Ovary (tissue), 9 donors: ENCODE data around the gene ST7L. TPM values are rescaled to one million over a fixed set of nuclear protein-coding genes. Genes with fewer than 3 reads are reported as not detected.

Source experiments
- DNase-seq, 5 donors: peaks; one replicate each; pipeline ENCODE4 v3.0.0-alpha.2; 2019 to 2020
- H3K27ac ChIP-seq, 2 donors: fragments of 200-600 bp; one replicate each; pipeline versions ENCODE4 v1.5.1 to v1.8.0; 2019 to 2022
- H3K27me3 ChIP-seq: fragments of 200-600 bp; one replicate; pipeline ENCODE4 v1.8.0; 2022
- H3K36me3 ChIP-seq: fragments of 200-600 bp; sonication (generic); one replicate; pipeline ENCODE4 v1.5.1; 2019
- H3K4me1 ChIP-seq: one replicate; pipeline ENCODE4 v1.8.1; 2013; ENCODE audit warnings: mild to moderate bottlenecking, moderate library complexity; ENCODE audit not compliant: insufficient read depth
- H3K4me3 ChIP-seq: fragments of 200-600 bp; sonication (generic); one replicate; pipeline ENCODE4 v1.5.1; 2017
- H3K9me3 ChIP-seq, 2 donors: fragments of 200-600 bp in 1 of 2; sonication (generic) in 1 of 2; one replicate each; pipeline versions ENCODE4 v1.5.1 to v1.8.1; 2013 to 2019; ENCODE audit warnings: mild to moderate bottlenecking in 1 of 2, moderate library complexity in 1 of 2
- EP300 ChIP-seq: sonication (generic); formaldehyde crosslinking; IDR thresholded peaks from one replicate; pipeline ENCODE4 v1.6.1; 2017; ENCODE audit warnings: antibody characterized with exemption
- POLR2A ChIP-seq: fragments of 450-650 bp; IDR thresholded peaks from one replicate; pipeline ENCODE4 v1.6.1; 2017; ENCODE audit warnings: antibody characterized with exemption, mild to moderate bottlenecking, moderate library complexity
- WGBS, 3 donors: extraction: QIAGEN DNeasy Blood & Tissue Kit in 1 of 3; methylation state at CpG; one replicate each; pipeline versions ENCODE4 v1.1.5 to v1.1.7; 2013 to 2017; 5-methylcytosine and 5-hydroxymethylcytosine counted together
- intact Hi-C, 4 donors: fragments of 100-400 bp; cut with DNase I; formaldehyde crosslinking; loops; one replicate each; pipeline versions ENCODE4 v1.11.0 to v1.15.1; 2022 to 2023
- polyA plus RNA-seq, 2 donors: library from polyadenylated mRNA; stranded (reverse); fragments of 200-250 nt in 1 of 2; fragments of 350-450 nt in 1 of 2; fragmentation: Illumina TruSeq in 1 of 2; extraction: RNeasy Lipid Tissue Mini Kit (QIAGEN cat#74804) in 1 of 2; gene quantifications; one replicate each; pipeline ENCODE4 v1.2.3, GENCODE V29; 2013 to 2014
- total RNA-seq, 7 donors: library from RNA; depleted of rRNA in 2 of 7; stranded (reverse); fragments of >200 nt in 2 of 7; fragmentation: NEBNext Ultra II Directional in 3 of 7; extraction: Animal tissue kit (Norgen Biotek cat#: 25700) in 3 of 7; gene quantifications; one replicate each; pipeline versions ENCODE4 v1.1.0 to v1.2.4, GENCODE V29; 2016 to 2023
- TF ChIP-seq, protein P1 (sequence below), 3 donors: fragments of 450-650 bp in 2 of 3; fragments of 200-600 bp in 1 of 3; IDR thresholded peaks; one replicate each; pipeline versions ENCODE4 v1.5.1 to v1.8.0; 2016 to 2022; ENCODE audit warnings: antibody characterized with exemption in 3 of 3, mild to moderate bottlenecking in 1 of 3
- donor health status: DM: no; HTN: no; CAD: no; lungs with moderate emphysema.
- donor health status: DM: no; HTN: no; CAD: no.
- donor health status: Bipolar disorder and iron deficiency.
- donor health status: DM: yes; HTN: yes; CAD: no.
- donor health status: DM: no; HTN: no; CAD: no.
- donor health status: DM: yes; HTN: yes; CAD: no.

Gene ST7L
- total and polyA plus RNA-seq, 9 donors = 12.5 to 32.0 (median 22.3) TPM

DNA sequence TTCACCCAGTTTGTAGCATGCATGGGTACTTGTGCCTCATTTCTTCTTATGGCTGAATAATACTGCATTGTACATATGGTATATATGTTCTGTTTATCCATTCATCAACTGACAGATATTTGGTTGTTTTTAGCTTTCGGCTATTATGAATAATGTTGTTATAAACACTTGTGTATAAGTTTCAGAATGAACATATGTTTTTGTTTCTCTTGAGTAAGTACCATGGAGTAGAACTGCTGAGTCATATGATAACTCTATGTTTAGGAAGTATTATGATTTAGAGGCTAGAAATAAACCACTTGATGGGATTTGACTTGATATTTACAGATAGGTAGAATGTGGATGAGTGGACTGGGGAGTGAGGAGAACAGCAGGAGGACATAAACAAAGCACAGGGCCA, 61.6 kb downstream of the ST7L start:
- no peak for DNase-seq
- H3K36me3 ChIP-seq = no peaks in the 10 kb centered on the region
- H3K27ac ChIP-seq = no peak overlapping the region
- TF ChIP-seq POLR2A (no peak), EP300 (no peak)
- TF ChIP-seq, protein P1, sequence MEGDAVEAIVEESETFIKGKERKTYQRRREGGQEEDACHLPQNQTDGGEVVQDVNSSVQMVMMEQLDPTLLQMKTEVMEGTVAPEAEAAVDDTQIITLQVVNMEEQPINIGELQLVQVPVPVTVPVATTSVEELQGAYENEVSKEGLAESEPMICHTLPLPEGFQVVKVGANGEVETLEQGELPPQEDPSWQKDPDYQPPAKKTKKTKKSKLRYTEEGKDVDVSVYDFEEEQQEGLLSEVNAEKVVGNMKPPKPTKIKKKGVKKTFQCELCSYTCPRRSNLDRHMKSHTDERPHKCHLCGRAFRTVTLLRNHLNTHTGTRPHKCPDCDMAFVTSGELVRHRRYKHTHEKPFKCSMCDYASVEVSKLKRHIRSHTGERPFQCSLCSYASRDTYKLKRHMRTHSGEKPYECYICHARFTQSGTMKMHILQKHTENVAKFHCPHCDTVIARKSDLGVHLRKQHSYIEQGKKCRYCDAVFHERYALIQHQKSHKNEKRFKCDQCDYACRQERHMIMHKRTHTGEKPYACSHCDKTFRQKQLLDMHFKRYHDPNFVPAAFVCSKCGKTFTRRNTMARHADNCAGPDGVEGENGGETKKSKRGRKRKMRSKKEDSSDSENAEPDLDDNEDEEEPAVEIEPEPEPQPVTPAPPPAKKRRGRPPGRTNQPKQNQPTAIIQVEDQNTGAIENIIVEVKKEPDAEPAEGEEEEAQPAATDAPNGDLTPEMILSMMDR (IDR thresholded peaks at IDR 0.05) = no peak
- no peaks in the 10 kb centered on the region for H3K27me3 ChIP-seq
- intact Hi-C loops = no loop called here
- H3K4me3 ChIP-seq = no peak overlapping the region
- 73 to 89% (median 79%) methylated on average over 1 of the region's 1 CpG for WGBS, 3 donors
- no peaks in the 10 kb centered on the region for H3K9me3 ChIP-seq
- no peaks in the 10 kb centered on the region for H3K4me1 ChIP-seq

GRCh38 chr1:112554411-112554810, 64.5 kb downstream of the ST7L start:
- H3K4me1 ChIP-seq = no peaks in the 10 kb centered on the region
- H3K27me3 ChIP-seq = no peaks in the 10 kb centered on the region
- TF ChIP-seq, protein P1 (IDR thresholded peaks at IDR 0.05) = no peak
- no peak for TF ChIP-seq EP300
- no peak for TF ChIP-seq POLR2A
- no peak for DNase-seq
- H3K27ac ChIP-seq = no peak overlapping the region
- intact Hi-C loops = no loop called here
- no peak overlapping the region for H3K4me3 ChIP-seq
- no peaks in the 10 kb centered on the region for H3K9me3 ChIP-seq
- H3K36me3 ChIP-seq = no peaks in the 10 kb centered on the region

GRCh38 chr1:112549590-112549989, 69.4 kb downstream of the ST7L start:
- no peaks in the 10 kb centered on the region for H3K9me3 ChIP-seq
- no peak for DNase-seq
- intact Hi-C loops = loop anchor here in 1 of 4 donors (10.0 kb wide), 1 partner anchor 55 kb away; no protein-coding TSS in a partner anchor
- WGBS, 3 donors = 89 to 93% (median 90%) methylated on average over 2 of the region's 2 CpGs
- H3K27ac ChIP-seq = no peak overlapping the region
- H3K36me3 ChIP-seq = no peaks in the 10 kb centered on the region
- no peaks in the 10 kb centered on the region for H3K27me3 ChIP-seq
- no peak overlapping the region for H3K4me3 ChIP-seq
- no peaks in the 10 kb centered on the region for H3K4me1 ChIP-seq
- TF ChIP-seq POLR2A = no peak
- no peak for TF ChIP-seq EP300
- TF ChIP-seq, protein P1 (IDR thresholded peaks at IDR 0.05) = no peak

GRCh38 chr1:112548547-112548946, 70.4 kb downstream of the ST7L start:
- intact Hi-C loops = loop anchor here in 1 of 4 donors (10.0 kb wide), 1 partner anchor 54 kb away; no protein-coding TSS in a partner anchor
- Histone ChIP-seq H3K27me3 (no peaks in the 10 kb centered on the region), H3K4me1 (no peaks in the 10 kb centered on the region), H3K27ac (no peak overlapping the region), H3K36me3 (no peaks in the 10 kb centered on the region), H3K9me3 (no peaks in the 10 kb centered on the region), H3K4me3 (no peak overlapping the region)
- 86 to 93% (median 88%) methylated on average over 3 of the region's 3 CpGs for WGBS, 3 donors
- TF ChIP-seq EP300 = no peak
- TF ChIP-seq, protein P1 (IDR thresholded peaks at IDR 0.05) = no peak
- no peak for TF ChIP-seq POLR2A
- DNase-seq = no peak
